K562 (cell line): Measurements from ENCODE around the gene CECR2.

Experiments used
- NFE2L1 ChIP-seq: fragments of 450-650 bp; IDR thresholded peaks from 2 replicates; pipeline ENCODE4 v1.6.1; 2016; ENCODE audit warnings: missing genetic modification characterization, low read depth, mild to moderate bottlenecking, missing compliant biosample characterization, moderate library complexity, borderline replicate concordance
- ZBTB11 ChIP-seq, 3 experiments: fragments of 200-800 bp in 1 of 3; fragments of 250-450 bp in 1 of 3; fragments of 450-650 bp in 1 of 3; sonication (Bioruptor Pico) in 1 of 3; sonication (Bioruptor generic) in 1 of 3; formaldehyde crosslinking in 1 of 3; IDR thresholded peaks; 2 replicates each; pipeline versions ENCODE4 v1.6.1 to v1.8.0; 2016 to 2022; ENCODE audit warnings: mild to moderate bottlenecking in 2 of 3, missing genetic modification characterization in 2 of 3, missing compliant biosample characterization in 1 of 3, moderate library complexity in 1 of 3

GRCh38 chr22:17376950-17377349 lies 7.7 kb downstream of the CECR2 start:
- no peak for TF ChIP-seq NFE2L1
- no peak for TF ChIP-seq ZBTB11 (CRISPR knock-in tag; IDR thresholded peaks at IDR 0.05)
